Activated CD8-positive, alpha-beta memory T cell treated with anti-CD3 and anti-CD28 coated beads, Interleukin-2, amount 50 U/mL, for 24 hours (primary cell): ENCODE results near the gene ZNF107.
"Not testable (repeated sequence)": the region's sequence is repeated elsewhere in the genome, so short reads cannot be mapped to it uniquely, and the experiment has no call there.

Source experiments
- DNase-seq: peaks from one replicate; pipeline ENCODE4 v3.0.0-alpha.2; 2020; ENCODE audit errors: extremely low read depth

ZNF107 gene

GRCh38 chr7:64733550-64734240 is 67.8 kb downstream of the ZNF107 start:
- no peak for DNase-seq

GRCh38 chr7:64736575-64736974 is 70.6 kb downstream of the ZNF107 start:
- no peak for DNase-seq

DNA sequence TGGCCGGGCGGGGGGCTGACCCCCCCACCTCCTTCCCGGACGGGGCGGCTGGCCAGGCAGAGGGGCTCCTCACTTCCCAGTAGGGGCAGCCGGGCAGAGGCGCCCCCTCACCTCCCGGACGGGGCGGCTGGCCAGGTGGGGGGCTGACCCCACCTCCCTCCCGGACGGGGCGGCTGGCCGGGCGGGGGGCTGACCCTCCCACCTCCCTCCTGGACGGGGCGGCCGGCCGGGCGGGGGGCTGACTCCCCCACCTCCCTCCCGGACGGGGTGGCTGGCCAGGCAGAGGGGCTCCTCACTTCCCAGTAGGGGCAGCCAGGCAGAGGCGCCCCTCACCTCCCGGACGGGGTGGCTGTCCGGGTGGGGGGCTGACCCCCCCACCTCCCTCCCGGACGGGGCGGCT is 72.5 kb downstream of the ZNF107 start:
- DNase-seq, result not testable (repeated sequence)

DNA sequence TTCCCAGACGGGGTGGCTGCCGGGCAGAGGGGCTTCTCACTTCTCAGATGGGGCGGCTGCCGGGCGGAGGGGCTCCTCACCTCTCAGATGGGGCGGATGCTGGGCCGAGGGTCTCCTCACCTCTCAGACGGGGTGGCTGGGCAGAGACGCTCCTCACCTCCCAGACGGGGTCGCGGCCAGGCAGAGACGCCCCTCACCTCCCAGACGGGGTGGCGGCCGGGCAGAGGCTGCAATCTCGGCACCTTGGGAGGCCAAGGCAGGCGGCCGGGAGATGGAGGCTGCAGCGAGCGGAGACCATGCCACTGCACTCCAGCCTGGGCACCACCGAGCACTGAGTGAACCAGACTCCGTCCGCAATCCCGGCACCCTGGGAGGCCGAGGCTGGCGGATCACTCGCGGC is 73.0 kb downstream of the ZNF107 start:
- not testable (repeated sequence) for DNase-seq

GRCh38 chr7:64744680-64745079 is 78.7 kb downstream of the ZNF107 start:
- DNase-seq, result no peak

DNA sequence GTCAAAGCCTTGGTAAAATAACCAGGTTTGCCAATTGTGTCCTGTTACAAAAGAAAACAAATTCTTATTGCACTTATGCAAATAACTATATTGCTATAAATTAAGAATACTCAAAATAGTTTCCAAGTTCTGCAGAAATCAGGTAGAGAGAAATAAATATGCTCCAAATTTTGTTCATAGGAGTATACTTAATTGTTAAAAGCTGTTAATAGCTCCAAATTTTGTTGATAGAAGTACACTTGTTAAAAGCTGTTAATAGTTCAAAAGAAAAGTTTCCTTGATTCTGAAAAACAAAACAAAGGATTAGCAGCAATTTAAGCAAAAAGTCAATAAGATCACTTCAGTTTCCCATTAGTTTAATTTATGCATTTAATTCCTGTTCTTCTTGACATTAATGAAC is 81.9 kb downstream of the ZNF107 start:
- DNase-seq, result no peak

DNA sequence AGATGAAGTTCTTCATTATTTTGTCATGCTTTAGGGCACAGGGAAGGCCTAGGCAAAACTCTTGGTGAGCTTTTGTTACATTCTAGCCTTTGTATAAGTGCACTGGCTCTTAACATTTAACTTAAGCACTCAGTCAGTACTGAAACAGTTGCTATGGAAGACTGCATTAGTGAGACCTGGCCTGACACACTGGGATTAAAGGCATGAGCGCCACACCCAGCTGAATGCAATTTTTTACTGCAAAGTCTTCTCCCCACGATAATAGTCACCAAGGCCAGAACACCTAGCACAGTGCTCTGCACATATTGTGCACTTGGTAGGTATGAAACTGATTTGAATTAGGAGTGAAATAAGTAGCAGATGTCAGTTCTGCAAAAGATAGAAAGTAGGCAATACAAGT is 87.1 kb downstream of the ZNF107 start:
- no peak for DNase-seq

- DNase-seq, result no peak
Observed at GRCh38 chr7:64755865-64756264, 89.9 kb downstream of the ZNF107 start.

GRCh38 chr7:64758151-64758550 is 92.2 kb downstream of the ZNF107 start:
- no peak for DNase-seq
